CD4-positive, alpha-beta T cell treated with Interleukin-12 subunit alpha and Interleukin-12 subunit beta, for 1 hour (primary cell): ENCODE measurements around the gene LENG8.
A peak's percentile ranks its signal among the peaks of the same experiment; 100 is the strongest.
"Not testable (repeated sequence)": the region's sequence is repeated elsewhere in the genome, so short reads cannot be mapped to it uniquely, and the experiment has no call there.

ENCODE experiments used
- DNase-seq: peaks from one replicate; pipeline ENCODE4 v3.0.0-alpha.2; 2020

The LENG8 gene

GRCh38 chr19:54462655-54463530, 13.9 kb downstream of the LENG8 start:
- peak; percentile 69 for DNase-seq

GRCh38 chr19:54463531-54464043, 14.6 kb downstream of the LENG8 start, which contains the start of gene LENG9:
LENG9 (minus strand) TSS chr19:54463778; CDS start chr19:54463526, 252 bp downstream.
- peak; percentile 96 for DNase-seq

GRCh38 chr19:54464044-54464629, 15.1 kb downstream of the LENG8 start:
- DNase-seq = peak; percentile 90

- DNase-seq = peak; percentile 76
Measured at GRCh38 chr19:54464630-54465425, 15.8 kb downstream of the LENG8 start.

GRCh38 chr19:54465426-54466109, 16.6 kb downstream of the LENG8 start:
- DNase-seq = no peak

GRCh38 chr19:54466110-54466480, 17.1 kb downstream of the LENG8 start:
- not testable (repeated sequence) for DNase-seq

GRCh38 chr19:54469496-54469934, 20.5 kb downstream of the LENG8 start:
- no peak for DNase-seq

- DNase-seq = no peak
Measured at GRCh38 chr19:54470276-54470887, 21.4 kb downstream of the LENG8 start.

GRCh38 chr19:54470991-54471782, 22.2 kb downstream of the LENG8 start:
- no peak for DNase-seq

GRCh38 chr19:54473071-54473891, 24.3 kb downstream of the LENG8 start, which contains the start of gene CDC42EP5:
CDC42EP5 (minus strand) TSS chr19:54473296; CDS start chr19:54465547, 7,749 bp downstream.
- no peak for DNase-seq

GRCh38 chr19:54473892-54474372, 24.9 kb downstream of the LENG8 start:
- DNase-seq = no peak

- DNase-seq = no peak
Measured at GRCh38 chr19:54475706-54476105, 26.7 kb downstream of the LENG8 start.

GRCh38 chr19:54477650-54478049, 28.7 kb downstream of the LENG8 start:
- no peak for DNase-seq

- peak; percentile 36 for DNase-seq
Measured at GRCh38 chr19:54478677-54479266, 29.8 kb downstream of the LENG8 start.

- DNase-seq = no peak
Measured at GRCh38 chr19:54480051-54480450, 31.1 kb downstream of the LENG8 start.

GRCh38 chr19:54481326-54481930, 32.4 kb downstream of the LENG8 start:
- DNase-seq = peak; percentile 52

GRCh38 chr19:54482889-54483288, 33.9 kb downstream of the LENG8 start:
- no peak for DNase-seq

GRCh38 chr19:54484451-54484850, 35.5 kb downstream of the LENG8 start:
- DNase-seq = no peak

GRCh38 chr19:54485851-54486250, 36.9 kb downstream of the LENG8 start:
- DNase-seq = no peak
